Kidney epithelial cell (primary cell): Measurements from ENCODE around the gene ADORA3. TPM values are rescaled to one million over a fixed set of nuclear protein-coding genes. Genes with fewer than 3 reads are reported as not detected.

ENCODE experiments used
- DNase-seq: peaks from one replicate; pipeline ENCODE4 v3.0.0-alpha.2; 2010; ENCODE audit warnings: low read depth
- H3K27me3 ChIP-seq: 2 replicates; pipeline ENCODE4 v1.6.0; 2011; ENCODE audit warnings: low read length; ENCODE audit not compliant: control insufficient read depth, insufficient read depth
- H3K36me3 ChIP-seq: 2 replicates; pipeline ENCODE4 v1.5.1; 2011; ENCODE audit warnings: low read length; ENCODE audit not compliant: control insufficient read depth, insufficient read depth
- H3K4me3 ChIP-seq: 2 replicates; pipeline ENCODE4 v1.5.1; 2011; ENCODE audit warnings: low read depth, mild to moderate bottlenecking, control low read depth, low read length
- total RNA-seq: library from RNA; depleted of rRNA; stranded (reverse); fragments of >200 nt; gene quantifications from 2 replicates; pipeline ENCODE4 v1.2.3, GENCODE V29; 2015
- TF ChIP-seq, protein P1 (sequence below): IDR thresholded peaks from 2 replicates; pipeline ENCODE4 v1.5.1; 2011; ENCODE audit warnings: mild to moderate bottlenecking, moderate library complexity, low read length, control low read depth, inconsistent platforms; ENCODE audit not compliant: insufficient read depth, poor library complexity, severe bottlenecking

Gene ADORA3
- total RNA-seq, 1 donor from 2014 or later: not detected

GRCh38 chr1:111484391-111485026, 18.9 kb downstream of the ADORA3 start:
- TF ChIP-seq, protein P1, sequence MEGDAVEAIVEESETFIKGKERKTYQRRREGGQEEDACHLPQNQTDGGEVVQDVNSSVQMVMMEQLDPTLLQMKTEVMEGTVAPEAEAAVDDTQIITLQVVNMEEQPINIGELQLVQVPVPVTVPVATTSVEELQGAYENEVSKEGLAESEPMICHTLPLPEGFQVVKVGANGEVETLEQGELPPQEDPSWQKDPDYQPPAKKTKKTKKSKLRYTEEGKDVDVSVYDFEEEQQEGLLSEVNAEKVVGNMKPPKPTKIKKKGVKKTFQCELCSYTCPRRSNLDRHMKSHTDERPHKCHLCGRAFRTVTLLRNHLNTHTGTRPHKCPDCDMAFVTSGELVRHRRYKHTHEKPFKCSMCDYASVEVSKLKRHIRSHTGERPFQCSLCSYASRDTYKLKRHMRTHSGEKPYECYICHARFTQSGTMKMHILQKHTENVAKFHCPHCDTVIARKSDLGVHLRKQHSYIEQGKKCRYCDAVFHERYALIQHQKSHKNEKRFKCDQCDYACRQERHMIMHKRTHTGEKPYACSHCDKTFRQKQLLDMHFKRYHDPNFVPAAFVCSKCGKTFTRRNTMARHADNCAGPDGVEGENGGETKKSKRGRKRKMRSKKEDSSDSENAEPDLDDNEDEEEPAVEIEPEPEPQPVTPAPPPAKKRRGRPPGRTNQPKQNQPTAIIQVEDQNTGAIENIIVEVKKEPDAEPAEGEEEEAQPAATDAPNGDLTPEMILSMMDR: no peak
- DNase-seq: no peak
- H3K4me3 ChIP-seq: no peak overlapping the region
- H3K27me3 ChIP-seq: no peaks in the 10 kb centered on the region
- H3K36me3 ChIP-seq: no peaks in the 10 kb centered on the region

GRCh38 chr1:111483876-111484275, 19.6 kb downstream of the ADORA3 start:
- Histone ChIP-seq H3K36me3 (no peaks in the 10 kb centered on the region), H3K27me3 (no peaks in the 10 kb centered on the region), H3K4me3 (no peak overlapping the region)
- TF ChIP-seq, protein P1: no peak
- no peak for DNase-seq

GRCh38 chr1:111483166-111483565, 20.3 kb downstream of the ADORA3 start:
- DNase-seq: no peak
- Histone ChIP-seq H3K4me3 (no peak overlapping the region), H3K36me3 (no peaks in the 10 kb centered on the region), H3K27me3 (no peaks in the 10 kb centered on the region)
- TF ChIP-seq, protein P1: no peak

- Histone ChIP-seq H3K36me3 (no peaks in the 10 kb centered on the region), H3K4me3 (no peak overlapping the region), H3K27me3 (no peaks in the 10 kb centered on the region)
- no peak for DNase-seq
- TF ChIP-seq, protein P1: peak; percentile 88
Measured at GRCh38 chr1:111481387-111482221, 21.8 kb downstream of the ADORA3 start.

GRCh38 chr1:111480674-111481073, 22.8 kb downstream of the ADORA3 start:
- DNase-seq: no peak
- Histone ChIP-seq H3K27me3 (no peaks in the 10 kb centered on the region), H3K4me3 (no peak overlapping the region), H3K36me3 (no peaks in the 10 kb centered on the region)
- TF ChIP-seq, protein P1: no peak
